HepG2 (cell line): ENCODE measurements around the gene DUS1L. TPM values are rescaled to one million over a fixed set of nuclear protein-coding genes. Genes with fewer than 3 reads are reported as not detected.
A peak's percentile ranks its signal among the peaks of the same experiment; 100 is the strongest.

ENCODE experiments used
- AGO2 ChIP-seq: fragments of 200-400 bp; formaldehyde crosslinking; optimal IDR thresholded peaks from 2 replicates; pipeline ENCODE3; 2017; ENCODE audit warnings: mild to moderate bottlenecking, low read depth, low read length, moderate library complexity
- DZIP1 ChIP-seq: sonication (generic); formaldehyde crosslinking; IDR thresholded peaks from 2 replicates; pipeline ENCODE4 v1.5.0; 2020; ENCODE audit warnings: mild to moderate bottlenecking, missing genetic modification reagents
- FOXA1 ChIP-seq, 2 experiments: fragments of 450-650 bp in 1 of 2; sonication (generic) in 1 of 2; formaldehyde crosslinking in 1 of 2; IDR thresholded peaks; 2 replicates each; pipeline versions ENCODE4 v1.4.0 to v1.6.1; 2016 to 2020; ENCODE audit warnings: missing genetic modification reagents in 1 of 2
- NFRKB ChIP-seq: fragments of 450-650 bp; IDR thresholded peaks from 2 replicates; pipeline ENCODE4 v1.6.1; 2017
- PBX2 ChIP-seq: IDR thresholded peaks from 2 replicates; pipeline ENCODE4 v1.6.1; 2016; ENCODE audit warnings: control low read depth
- RNF219 ChIP-seq: sonication (generic); formaldehyde crosslinking; IDR thresholded peaks from 2 replicates; pipeline ENCODE4 v1.5.0; 2020; ENCODE audit warnings: mild to moderate bottlenecking, missing genetic modification reagents
- SOX6 ChIP-seq, 2 experiments: fragments of 450-650 bp in 1 of 2; sonication (generic) in 1 of 2; formaldehyde crosslinking in 1 of 2; IDR thresholded peaks; 2 replicates each; pipeline versions ENCODE4 v1.4.0 to v1.6.1; 2017 to 2020; ENCODE audit warnings: antibody characterized with exemption in 1 of 2, mild to moderate bottlenecking in 1 of 2, missing genetic modification reagents in 1 of 2
- YEATS2 ChIP-seq: sonication (generic); formaldehyde crosslinking; IDR thresholded peaks from 2 replicates; pipeline ENCODE4 v1.4.0; 2020; ENCODE audit warnings: missing genetic modification reagents, borderline replicate concordance
- ZFP41 ChIP-seq: sonication (generic); formaldehyde crosslinking; IDR thresholded peaks from 2 replicates; pipeline ENCODE4 v1.4.0; 2020; ENCODE audit warnings: mild to moderate bottlenecking, missing genetic modification reagents, borderline replicate concordance
- ZNF292 ChIP-seq: sonication (generic); formaldehyde crosslinking; IDR thresholded peaks from 2 replicates; pipeline ENCODE4 v1.8.1; 2022; ENCODE audit warnings: mild to moderate bottlenecking, low read depth, missing genetic modification reagents, borderline replicate concordance
- ZNF615 ChIP-seq: sonication (generic); formaldehyde crosslinking; IDR thresholded peaks from 2 replicates; pipeline ENCODE4 v1.5.0; 2020; ENCODE audit warnings: mild to moderate bottlenecking, missing genetic modification reagents, borderline replicate concordance
- ZNF839 ChIP-seq: sonication (generic); formaldehyde crosslinking; IDR thresholded peaks from 2 replicates; pipeline ENCODE4 v1.4.0; 2020; ENCODE audit warnings: missing genetic modification reagents, mild to moderate bottlenecking, borderline replicate concordance
- polyA plus RNA-seq, 8 experiments: library from polyadenylated mRNA; depleted of rRNA in 3 of 8; stranded (reverse) in 7 of 8; unstranded in 1 of 8; fragments of >200 nt; fragmentation: Illumina TruSeq in 4 of 8; extraction: Trizol in 4 of 8; gene quantifications; 2 replicates each; pipeline versions ENCODE4 v1.2.1 to v1.2.3, GENCODE V29; 2011 to 2016; ENCODE audit warnings: low read depth in 4 of 8, missing spikeins in 1 of 8, mixed read lengths in 1 of 8; ENCODE audit not compliant: insufficient read depth in 1 of 8
- total RNA-seq, 5 experiments: library from RNA; depleted of rRNA; stranded (reverse); fragments of >200 nt; fragmentation: Illumina TruSeq; extraction: Trizol; gene quantifications; 2 replicates each; pipeline ENCODE4 v1.2.3, GENCODE V29; 2016; ENCODE audit warnings: low read depth in 1 of 5
- TF ChIP-seq, protein P1 (sequence below): sonication (generic); formaldehyde crosslinking; IDR thresholded peaks from 2 replicates; pipeline ENCODE4 v1.4.0; 2020; ENCODE audit warnings: mild to moderate bottlenecking, missing genetic modification reagents, borderline replicate concordance
- TF ChIP-seq, protein P2 (sequence below): sonication (generic); formaldehyde crosslinking; IDR thresholded peaks from 2 replicates; pipeline ENCODE4 v1.8.1; 2023; ENCODE audit warnings: mild to moderate bottlenecking, moderate library complexity, missing genetic modification reagents

The DUS1L gene
- total and polyA plus RNA-seq, 2 of the 13 experiments (the other 11 are each of a cell fraction or from before 2014, with no cell fraction given): 81.0 to 109 TPM

GRCh38 chr17:82095777-82096708, 30.4 kb upstream of the DUS1L start (continued):
- TF ChIP-seq, protein P1, sequence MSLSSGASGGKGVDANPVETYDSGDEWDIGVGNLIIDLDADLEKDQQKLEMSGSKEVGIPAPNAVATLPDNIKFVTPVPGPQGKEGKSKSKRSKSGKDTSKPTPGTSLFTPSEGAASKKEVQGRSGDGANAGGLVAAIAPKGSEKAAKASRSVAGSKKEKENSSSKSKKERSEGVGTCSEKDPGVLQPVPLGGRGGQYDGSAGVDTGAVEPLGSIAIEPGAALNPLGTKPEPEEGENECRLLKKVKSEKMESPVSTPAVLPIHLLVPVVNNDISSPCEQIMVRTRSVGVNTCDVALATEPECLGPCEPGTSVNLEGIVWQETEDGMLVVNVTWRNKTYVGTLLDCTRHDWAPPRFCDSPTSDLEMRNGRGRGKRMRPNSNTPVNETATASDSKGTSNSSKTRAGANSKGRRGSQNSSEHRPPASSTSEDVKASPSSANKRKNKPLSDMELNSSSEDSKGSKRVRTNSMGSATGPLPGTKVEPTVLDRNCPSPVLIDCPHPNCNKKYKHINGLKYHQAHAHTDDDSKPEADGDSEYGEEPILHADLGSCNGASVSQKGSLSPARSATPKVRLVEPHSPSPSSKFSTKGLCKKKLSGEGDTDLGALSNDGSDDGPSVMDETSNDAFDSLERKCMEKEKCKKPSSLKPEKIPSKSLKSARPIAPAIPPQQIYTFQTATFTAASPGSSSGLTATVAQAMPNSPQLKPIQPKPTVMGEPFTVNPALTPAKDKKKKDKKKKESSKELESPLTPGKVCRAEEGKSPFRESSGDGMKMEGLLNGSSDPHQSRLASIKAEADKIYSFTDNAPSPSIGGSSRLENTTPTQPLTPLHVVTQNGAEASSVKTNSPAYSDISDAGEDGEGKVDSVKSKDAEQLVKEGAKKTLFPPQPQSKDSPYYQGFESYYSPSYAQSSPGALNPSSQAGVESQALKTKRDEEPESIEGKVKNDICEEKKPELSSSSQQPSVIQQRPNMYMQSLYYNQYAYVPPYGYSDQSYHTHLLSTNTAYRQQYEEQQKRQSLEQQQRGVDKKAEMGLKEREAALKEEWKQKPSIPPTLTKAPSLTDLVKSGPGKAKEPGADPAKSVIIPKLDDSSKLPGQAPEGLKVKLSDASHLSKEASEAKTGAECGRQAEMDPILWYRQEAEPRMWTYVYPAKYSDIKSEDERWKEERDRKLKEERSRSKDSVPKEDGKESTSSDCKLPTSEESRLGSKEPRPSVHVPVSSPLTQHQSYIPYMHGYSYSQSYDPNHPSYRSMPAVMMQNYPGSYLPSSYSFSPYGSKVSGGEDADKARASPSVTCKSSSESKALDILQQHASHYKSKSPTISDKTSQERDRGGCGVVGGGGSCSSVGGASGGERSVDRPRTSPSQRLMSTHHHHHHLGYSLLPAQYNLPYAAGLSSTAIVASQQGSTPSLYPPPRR: 0 out of 2 replicates have a peak, but pooled peaks have one; percentile 1
- TF ChIP-seq ZFP41 (CRISPR knock-in tag): peak; percentile 44; the same call in 1 of the 2 replicates
- TF ChIP-seq FOXA1 (IDR thresholded peaks at IDR 0.05): no peak
- no peak for TF ChIP-seq FOXA1 (CRISPR knock-in tag; IDR thresholded peaks at IDR 0.05)
- TF ChIP-seq AGO2: peak; percentile 78
- TF ChIP-seq, protein P2, sequence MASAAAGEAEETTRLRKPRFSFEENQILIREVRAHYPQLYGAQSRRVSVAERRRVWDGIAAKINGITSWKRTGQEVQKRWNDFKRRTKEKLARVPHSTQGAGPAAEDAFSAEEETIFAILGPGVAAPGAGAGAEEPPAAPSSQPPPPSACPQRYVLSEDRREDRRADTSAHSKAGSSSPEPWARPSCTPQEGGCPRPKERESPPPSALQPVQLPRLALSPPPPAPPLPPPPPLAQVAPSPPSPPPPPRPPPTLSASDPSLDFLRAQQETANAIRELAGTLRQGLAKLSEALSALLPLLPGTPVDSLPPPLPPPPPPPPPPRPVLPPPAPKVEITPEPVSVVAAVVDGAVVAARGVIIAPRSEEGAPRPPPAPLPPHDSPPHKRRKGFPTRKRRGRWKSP: no peak
- TF ChIP-seq DZIP1: no peak
- no peak for TF ChIP-seq ZNF292
- TF ChIP-seq YEATS2 (CRISPR knock-in tag): 0 out of 2 replicates have a peak, but pooled peaks have one; percentile 39
- no peak for TF ChIP-seq PBX2 (CRISPR knock-in tag)
- no peak for TF ChIP-seq SOX6 (IDR thresholded peaks at IDR 0.05)
- no peak for TF ChIP-seq SOX6 (CRISPR knock-in tag; IDR thresholded peaks at IDR 0.05)
- TF ChIP-seq ZNF839 (CRISPR knock-in tag): peak; percentile 52; the same call in 1 of the 2 replicates
- TF ChIP-seq RNF219: no peak
- no peak for TF ChIP-seq NFRKB
- TF ChIP-seq ZNF615 (CRISPR knock-in tag): no peak
